Memory B cell (primary cell): ENCODE data around the gene SELENOS.
A peak's percentile ranks its signal among the peaks of the same experiment; 100 is the strongest.

ENCODE experiments used
- ATAC-seq: fragments of 150-1000 bp; cut with Tn5 transposase; 2 replicates; pipeline ENCODE4 v1.10.0; 2021; ENCODE audit warnings: low read depth, mild to moderate bottlenecking, moderate library complexity
- DNase-seq, 2 donors: peaks; one replicate each; pipeline ENCODE4 v3.0.0; 2022; ENCODE audit warnings: low spot score in 2 of 2
- H3K27ac Mint-ChIP-seq: one replicate; pipeline ENCODE4 v1.8.0; 2022; ENCODE audit warnings: mild to moderate bottlenecking, moderate library complexity, mixed read lengths
- H3K27me3 Mint-ChIP-seq: one replicate; pipeline ENCODE4 v1.8.0; 2022; ENCODE audit warnings: mixed read lengths
- H3K36me3 Mint-ChIP-seq: one replicate; pipeline ENCODE4 v1.8.0; 2022; ENCODE audit warnings: mild to moderate bottlenecking, mixed read lengths
- H3K4me1 Mint-ChIP-seq: one replicate; pipeline ENCODE4 v1.8.0; 2022; ENCODE audit warnings: mixed read lengths
- H3K4me3 Mint-ChIP-seq: one replicate; pipeline ENCODE4 v1.8.0; 2022; ENCODE audit warnings: mild to moderate bottlenecking, moderate library complexity, mixed read lengths
- H3K9me3 Mint-ChIP-seq: one replicate; pipeline ENCODE4 v1.8.0; 2022; ENCODE audit warnings: mixed read lengths

The SELENOS gene

GRCh38 chr15:101277038-101277822, at the start of gene SELENOS:
TSS of gene SELENOS (minus strand) at chr15:101277485. CDS start at chr15:101277417, 68 bp downstream.
- H3K36me3 Mint-ChIP-seq, result peaks cover 27% of the 10 kb centered on the region
- no peaks in the 10 kb centered on the region for H3K27me3 Mint-ChIP-seq
- H3K27ac Mint-ChIP-seq, result peak within 1 kb of the TSS; percentile 91
- DNase-seq (peak; percentile 83), ATAC-seq (peak; percentile 98)
- peaks cover 3% of the 10 kb centered on the region for H3K4me1 Mint-ChIP-seq
- H3K4me3 Mint-ChIP-seq, result peak within 1 kb of the TSS; percentile 98
- no peaks in the 10 kb centered on the region for H3K9me3 Mint-ChIP-seq

GRCh38 chr15:101326462-101327146, 49.3 kb upstream of the SELENOS start:
- Mint-ChIP-seq H3K4me1 (no peaks in the 10 kb centered on the region), H3K27me3 (peaks cover 30% of the 10 kb centered on the region), H3K9me3 (peaks cover 4% of the 10 kb centered on the region), H3K27ac (no peak overlapping the region), H3K36me3 (no peaks in the 10 kb centered on the region), H3K4me3 (no peak overlapping the region)
- DNase-seq (no peak), ATAC-seq (no peak)

GRCh38 chr15:101326026-101326315, 48.7 kb upstream of the SELENOS start:
- peaks cover 4% of the 10 kb centered on the region for H3K9me3 Mint-ChIP-seq
- no peak overlapping the region for H3K4me3 Mint-ChIP-seq
- H3K27me3 Mint-ChIP-seq, result peaks cover 34% of the 10 kb centered on the region
- ATAC-seq (no peak), DNase-seq (no peak)
- no peaks in the 10 kb centered on the region for H3K36me3 Mint-ChIP-seq
- H3K27ac Mint-ChIP-seq, result no peak overlapping the region
- peaks cover 2% of the 10 kb centered on the region for H3K4me1 Mint-ChIP-seq

GRCh38 chr15:101325263-101326025, 48.2 kb upstream of the SELENOS start:
- DNase-seq (no peak), ATAC-seq (no peak)
- Mint-ChIP-seq H3K27me3 (peaks cover 36% of the 10 kb centered on the region), H3K27ac (no peak overlapping the region), H3K4me3 (no peak overlapping the region), H3K4me1 (peaks cover 5% of the 10 kb centered on the region), H3K36me3 (no peaks in the 10 kb centered on the region), H3K9me3 (peaks cover 4% of the 10 kb centered on the region)

GRCh38 chr15:101324524-101325177, 47.4 kb upstream of the SELENOS start:
- Mint-ChIP-seq H3K4me1 (peaks cover 7% of the 10 kb centered on the region), H3K36me3 (no peaks in the 10 kb centered on the region), H3K27ac (no peak overlapping the region), H3K9me3 (no peaks in the 10 kb centered on the region), H3K27me3 (peaks cover 35% of the 10 kb centered on the region), H3K4me3 (no peak overlapping the region)
- no peak for DNase-seq
- no peak for ATAC-seq

- Mint-ChIP-seq H3K27me3 (peaks cover 37% of the 10 kb centered on the region), H3K36me3 (no peaks in the 10 kb centered on the region), H3K9me3 (no peaks in the 10 kb centered on the region), H3K27ac (no peak overlapping the region), H3K4me3 (no peak overlapping the region), H3K4me1 (peaks cover 7% of the 10 kb centered on the region)
- no peak for ATAC-seq
- no peak for DNase-seq
Measured at GRCh38 chr15:101323793-101324523, 46.7 kb upstream of the SELENOS start.

GRCh38 chr15:101322854-101323477, 45.7 kb upstream of the SELENOS start:
- H3K27ac Mint-ChIP-seq, result no peak overlapping the region
- no peaks in the 10 kb centered on the region for H3K9me3 Mint-ChIP-seq
- H3K4me3 Mint-ChIP-seq, result no peak overlapping the region
- peaks cover 7% of the 10 kb centered on the region for H3K4me1 Mint-ChIP-seq
- no peak for DNase-seq
- H3K36me3 Mint-ChIP-seq, result no peaks in the 10 kb centered on the region
- H3K27me3 Mint-ChIP-seq, result peaks cover 38% of the 10 kb centered on the region
- ATAC-seq, result no peak

- Mint-ChIP-seq H3K27ac (no peak overlapping the region), H3K9me3 (no peaks in the 10 kb centered on the region), H3K27me3 (peaks cover 40% of the 10 kb centered on the region), H3K4me3 (no peak overlapping the region), H3K36me3 (no peaks in the 10 kb centered on the region), H3K4me1 (peaks cover 7% of the 10 kb centered on the region)
- DNase-seq, result no peak
- no peak for ATAC-seq
Measured at GRCh38 chr15:101322016-101322695, 44.9 kb upstream of the SELENOS start.

- no peak overlapping the region for H3K27ac Mint-ChIP-seq
- peaks cover 7% of the 10 kb centered on the region for H3K4me1 Mint-ChIP-seq
- H3K9me3 Mint-ChIP-seq, result no peaks in the 10 kb centered on the region
- peaks cover 31% of the 10 kb centered on the region for H3K27me3 Mint-ChIP-seq
- ATAC-seq (peak; percentile 82), DNase-seq (no peak)
- no peaks in the 10 kb centered on the region for H3K36me3 Mint-ChIP-seq
- peak overlapping the region; percentile 46 for H3K4me3 Mint-ChIP-seq
Measured at GRCh38 chr15:101320501-101321052, 43.3 kb upstream of the SELENOS start.

GRCh38 chr15:101318839-101319238, 41.6 kb upstream of the SELENOS start:
- no peaks in the 10 kb centered on the region for H3K36me3 Mint-ChIP-seq

GRCh38 chr15:101318147-101318819, 41.0 kb upstream of the SELENOS start:
- ATAC-seq (no peak), DNase-seq (no peak)
- H3K36me3 Mint-ChIP-seq, result no peaks in the 10 kb centered on the region
- no peak overlapping the region for H3K4me3 Mint-ChIP-seq
- H3K9me3 Mint-ChIP-seq, result no peaks in the 10 kb centered on the region
- H3K4me1 Mint-ChIP-seq, result peaks cover 7% of the 10 kb centered on the region
- no peak overlapping the region for H3K27ac Mint-ChIP-seq
- peaks cover 33% of the 10 kb centered on the region for H3K27me3 Mint-ChIP-seq

More at GRCh38 chr15:101318839-101319238, 41.6 kb upstream of the SELENOS start:
- ATAC-seq, result no peak
- Mint-ChIP-seq H3K4me1 (peaks cover 7% of the 10 kb centered on the region), H3K27ac (no peak overlapping the region), H3K4me3 (no peak overlapping the region), H3K9me3 (no peaks in the 10 kb centered on the region), H3K27me3 (peaks cover 32% of the 10 kb centered on the region)
- no peak for DNase-seq

GRCh38 chr15:101317336-101317872, 40.1 kb upstream of the SELENOS start:
- Mint-ChIP-seq H3K4me3 (no peak overlapping the region), H3K36me3 (no peaks in the 10 kb centered on the region), H3K9me3 (no peaks in the 10 kb centered on the region), H3K27ac (no peak overlapping the region), H3K27me3 (peaks cover 31% of the 10 kb centered on the region), H3K4me1 (peaks cover 7% of the 10 kb centered on the region)
- ATAC-seq, result no peak
- DNase-seq, result no peak
